Measurements from ENCODE around the gene ISG15.

Gene ISG15

GRCh38 chr1:1021920-1022259 lies 8.6 kb downstream of the ISG15 start:
- no peak for DNase-seq (ENCODE audit: low spot score)
- no peak for TF ChIP-seq CTCF (IDR thresholded peaks at IDR 0.05; ENCODE audit: extremely low read depth, missing control alignments)

DNA sequence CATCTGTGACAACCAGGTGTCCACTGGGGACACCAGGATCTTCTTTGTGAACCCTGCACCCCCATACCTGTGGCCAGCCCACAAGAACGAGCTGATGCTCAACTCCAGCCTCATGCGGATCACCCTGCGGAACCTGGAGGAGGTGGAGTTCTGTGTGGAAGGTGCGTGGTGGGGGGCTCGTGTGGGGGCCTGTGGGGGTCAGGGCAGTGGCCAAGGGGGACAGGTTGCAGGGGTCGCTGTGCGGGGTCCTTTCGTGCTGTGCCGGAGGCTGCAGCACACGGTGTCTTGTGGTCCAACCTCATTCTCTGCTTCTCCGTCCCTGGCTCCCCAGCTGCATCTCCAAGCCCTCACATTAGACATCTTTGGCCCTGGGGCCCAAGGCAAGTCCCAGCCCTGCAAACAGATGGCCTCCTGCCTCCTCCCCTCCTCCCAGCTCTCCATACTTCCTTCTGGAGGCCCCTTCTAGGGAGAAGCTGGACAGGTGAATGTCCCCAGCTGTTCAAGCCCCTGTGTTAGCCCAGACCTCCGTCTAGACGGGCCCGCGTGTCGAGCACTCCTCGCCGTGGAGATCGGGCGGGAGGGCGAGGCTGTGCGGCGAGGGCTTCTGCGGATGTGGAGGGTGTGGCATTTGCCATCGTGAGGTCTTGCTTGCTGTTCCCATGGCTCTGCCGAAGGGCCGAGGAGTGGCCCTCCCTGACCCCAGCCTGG lies 9.2 kb downstream of the ISG15 start:
- no peak for TF ChIP-seq CTCF (IDR thresholded peaks at IDR 0.05; ENCODE audit: extremely low read depth, missing control alignments)
- DNase-seq (ENCODE audit: low spot score): no peak

GRCh38 chr1:1023700-1024099 lies 10.4 kb downstream of the ISG15 start:
- no peak for DNase-seq (ENCODE audit: low spot score)
- TF ChIP-seq CTCF (IDR thresholded peaks at IDR 0.05; ENCODE audit: extremely low read depth, missing control alignments): no peak

DNA sequence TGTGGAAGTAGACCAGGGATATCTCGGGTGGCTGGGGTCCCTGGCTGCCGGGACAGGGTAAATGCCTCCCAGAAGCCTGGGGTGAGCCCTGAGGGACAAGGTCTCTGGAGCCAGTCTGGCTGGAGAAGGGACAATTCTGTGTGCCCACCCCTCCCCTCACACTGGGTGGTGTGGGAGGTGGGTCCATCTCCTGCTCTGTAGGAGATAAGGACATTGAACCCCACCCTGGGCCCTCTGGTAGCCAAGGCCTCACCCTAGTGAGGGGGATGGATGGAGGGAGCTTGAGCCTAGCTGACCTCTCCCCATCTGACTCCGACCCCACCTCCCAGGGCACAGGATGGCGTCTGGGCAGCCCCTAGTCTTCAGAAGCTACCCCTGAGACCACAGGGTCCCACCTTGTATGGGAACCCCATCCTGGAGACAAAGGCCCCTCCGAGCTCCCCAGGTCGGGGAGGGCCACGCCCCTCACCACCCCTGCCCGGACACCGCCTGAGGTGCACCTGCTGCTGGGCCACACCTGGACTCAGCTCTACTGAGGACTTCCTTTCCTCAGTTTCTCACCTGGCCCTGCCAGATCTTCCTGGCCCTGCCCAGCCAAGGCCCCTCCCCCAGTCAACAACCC lies 11.0 kb downstream of the ISG15 start:
- no peak for DNase-seq (ENCODE audit: low spot score)
- TF ChIP-seq CTCF (IDR thresholded peaks at IDR 0.05; ENCODE audit: extremely low read depth, missing control alignments): no peak

- TF ChIP-seq CTCF (IDR thresholded peaks at IDR 0.05; ENCODE audit: extremely low read depth, missing control alignments): no peak
- DNase-seq (ENCODE audit: low spot score): no peak
Measured at GRCh38 chr1:1024771-1025699, 11.7 kb downstream of the ISG15 start.

- no peak for DNase-seq (ENCODE audit: low spot score)
- no peak for TF ChIP-seq CTCF (IDR thresholded peaks at IDR 0.05; ENCODE audit: extremely low read depth, missing control alignments)
Measured at GRCh38 chr1:1025730-1026129, 12.4 kb downstream of the ISG15 start.
